GDM1 (cell line): Measurements from ENCODE around the gene NFASC.

Experiments
- DNase-seq: peaks from one replicate; lab custom pipeline; 2025; lab: John Stamatoyannopoulos, UW

Gene NFASC

GRCh38 chr1:204928671-204929486 lies 58.2 kb downstream of the NFASC start:
- DNase-seq: no peak

- DNase-seq: no peak
Observed at GRCh38 chr1:204929487-204930154, 59.0 kb downstream of the NFASC start.

GRCh38 chr1:204930155-204930523 lies 59.5 kb downstream of the NFASC start:
- DNase-seq: no peak

GRCh38 chr1:204931313-204931712 lies 60.7 kb downstream of the NFASC start:
- DNase-seq: no peak

GRCh38 chr1:204931768-204932572 lies 61.3 kb downstream of the NFASC start:
- no peak for DNase-seq

GRCh38 chr1:204932573-204932909 lies 61.9 kb downstream of the NFASC start:
- DNase-seq: no peak

GRCh38 chr1:204935155-204935554 lies 64.5 kb downstream of the NFASC start:
- DNase-seq: no peak

GRCh38 chr1:204936765-204937164 lies 66.1 kb downstream of the NFASC start:
- no peak for DNase-seq

GRCh38 chr1:204937901-204938300 lies 67.2 kb downstream of the NFASC start:
- no peak for DNase-seq

GRCh38 chr1:204940591-204940990 lies 69.9 kb downstream of the NFASC start:
- no peak for DNase-seq

- DNase-seq: peak; percentile 36
Observed at GRCh38 chr1:204941421-204942338, 71.0 kb downstream of the NFASC start.

- no peak for DNase-seq
Observed at GRCh38 chr1:204943495-204943894, 72.8 kb downstream of the NFASC start.

- no peak for DNase-seq
Observed at GRCh38 chr1:204944662-204945061, 74.0 kb downstream of the NFASC start.

- DNase-seq: no peak
Observed at GRCh38 chr1:204945565-204945977, 74.9 kb downstream of the NFASC start.

- no peak for DNase-seq
Observed at GRCh38 chr1:204946640-204947039, 76.0 kb downstream of the NFASC start.

- DNase-seq: no peak
Observed at GRCh38 chr1:204947338-204947737, 76.7 kb downstream of the NFASC start.

GRCh38 chr1:204947747-204948146 lies 77.1 kb downstream of the NFASC start:
- no peak for DNase-seq

GRCh38 chr1:204950353-204951001 lies 79.8 kb downstream of the NFASC start:
- no peak for DNase-seq

- DNase-seq: no peak
Observed at GRCh38 chr1:204958317-204959307, 88.0 kb downstream of the NFASC start.

GRCh38 chr1:204959374-204959773 lies 88.7 kb downstream of the NFASC start:
- no peak for DNase-seq
